Activated effector memory CD4-positive, alpha-beta T cell treated with anti-CD3 and anti-CD28 coated beads, Interleukin-2, amount 50 U/mL, for 16 hours (primary cell): ENCODE results near the gene ADAMTS2.
"Not testable (repeated sequence)": the region's sequence is repeated elsewhere in the genome, so short reads cannot be mapped to it uniquely, and the experiment has no call there.

Experiments used
- DNase-seq: peaks from one replicate; pipeline ENCODE4 v3.0.0-alpha.2; 2020

Gene ADAMTS2

GRCh38 chr5:179229331-179229831, 115.9 kb downstream of the ADAMTS2 start:
- peak; percentile 49 for DNase-seq

GRCh38 chr5:179228341-179229121, 116.7 kb downstream of the ADAMTS2 start:
- DNase-seq, result peak; percentile 45

- peak; percentile 58 for DNase-seq
Measured at GRCh38 chr5:179227580-179228311, 117.5 kb downstream of the ADAMTS2 start.

GRCh38 chr5:179227229-179227579, 118.1 kb downstream of the ADAMTS2 start:
- DNase-seq, result peak; percentile 49

- DNase-seq, result no peak
Measured at GRCh38 chr5:179226696-179227095, 118.6 kb downstream of the ADAMTS2 start.

GRCh38 chr5:179225387-179225786, 119.9 kb downstream of the ADAMTS2 start:
- DNase-seq, result peak; percentile 33

- peak; percentile 24 for DNase-seq
Measured at GRCh38 chr5:179224741-179225140, 120.5 kb downstream of the ADAMTS2 start.

GRCh38 chr5:179223961-179224360, 121.3 kb downstream of the ADAMTS2 start:
- peak; percentile 17 for DNase-seq

- no peak for DNase-seq
Measured at GRCh38 chr5:179223528-179223927, 121.7 kb downstream of the ADAMTS2 start.

GRCh38 chr5:179222246-179223017, 122.8 kb downstream of the ADAMTS2 start:
- peak; percentile 28 for DNase-seq

GRCh38 chr5:179221877-179222220, 123.4 kb downstream of the ADAMTS2 start:
- no peak for DNase-seq

GRCh38 chr5:179221196-179221876, 123.9 kb downstream of the ADAMTS2 start:
- no peak for DNase-seq

GRCh38 chr5:179220716-179221115, 124.5 kb downstream of the ADAMTS2 start:
- no peak for DNase-seq

GRCh38 chr5:179219661-179220620, 125.3 kb downstream of the ADAMTS2 start:
- no peak for DNase-seq

- no peak for DNase-seq
Measured at GRCh38 chr5:179218943-179219330, 126.3 kb downstream of the ADAMTS2 start.

GRCh38 chr5:179217956-179218942, 127.0 kb downstream of the ADAMTS2 start:
- DNase-seq, result no peak

- DNase-seq, result no peak
Measured at GRCh38 chr5:179217356-179217755, 127.9 kb downstream of the ADAMTS2 start.

- DNase-seq, result not testable (repeated sequence)
Measured at GRCh38 chr5:179216381-179216780, 128.9 kb downstream of the ADAMTS2 start.

GRCh38 chr5:179215576-179215975, 129.7 kb downstream of the ADAMTS2 start:
- DNase-seq, result no peak

- no peak for DNase-seq
Measured at GRCh38 chr5:179214678-179215077, 130.6 kb downstream of the ADAMTS2 start.
